Measurements from ENCODE around the gene CHCHD3. TPM values are rescaled to one million over a fixed set of nuclear protein-coding genes. Genes with fewer than 3 reads are reported as not detected.

Gene CHCHD3
- total and polyA plus RNA-seq, 4 donors = 25.5 to 37.8 (median 31.8) TPM

DNA sequence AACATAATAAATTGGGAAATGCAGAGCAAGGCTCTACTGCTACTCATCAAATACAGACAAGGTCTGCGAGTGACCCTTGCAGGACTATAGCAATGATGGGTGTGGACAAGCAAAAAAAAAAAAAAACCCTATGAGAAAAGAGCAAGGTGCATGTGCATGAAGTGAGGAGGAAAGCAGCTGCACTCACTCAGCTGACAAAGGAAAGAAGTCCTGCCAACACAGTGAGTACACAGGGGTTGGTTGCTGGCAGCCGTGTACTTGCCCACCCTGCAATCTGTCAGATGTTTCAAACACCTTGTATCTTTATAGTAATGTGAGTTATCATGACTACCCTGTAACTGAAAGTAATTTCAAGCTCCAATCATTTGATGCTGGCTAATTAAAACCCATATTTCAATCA is 20.5 kb downstream of the CHCHD3 start:
- DNase-seq (ENCODE audit: low spot score) = no peak
- 89% methylated on average over 2 of the region's 2 CpGs for WGBS
- no peak overlapping the region for H3K9ac ChIP-seq (ENCODE audit: low read depth in 1 of 2, low read length in 2 of 2)
- no peak overlapping the region for H3K27ac ChIP-seq (ENCODE audit: low read depth in 1 of 2, low read length in 2 of 2)
- H3K4me1 ChIP-seq (ENCODE audit: control insufficient read depth in 4 of 4, insufficient read depth in 4 of 4, low read length in 3 of 4) = peaks cover 4 to 21% (median 16%) of the 10 kb centered on the region in 4 donors
- H3K9me3 ChIP-seq (ENCODE audit: control insufficient read depth in 4 of 4, low read length in 3 of 4) = no peaks in the 10 kb centered on the region
- no peaks in the 10 kb centered on the region for H3K27me3 ChIP-seq (ENCODE audit: control insufficient read depth in 4 of 4, insufficient read depth in 4 of 4, low read length in 3 of 4)
- H3K36me3 ChIP-seq (ENCODE audit: control insufficient read depth in 4 of 4, insufficient read depth in 3 of 4, low read depth in 1 of 4, low read length in 3 of 4) = no peaks in the 10 kb centered on the region
- TF ChIP-seq HNF4A (conservative IDR thresholded peaks at IDR 0.05) (no peak), FOXA1 (IDR thresholded peaks at IDR 0.05) (no peak), TAF1 (conservative IDR thresholded peaks at IDR 0.05) (no peak), YY1 (IDR thresholded peaks at IDR 0.05) (no peak), NR2F2 (IDR thresholded peaks at IDR 0.05) (no peak), RXRA (IDR thresholded peaks at IDR 0.05) (no peak), GABPA (IDR thresholded peaks at IDR 0.05 in 1 of 2, conservative IDR thresholded peaks at IDR 0.05 in 1 of 2) (no peak), HNF4G (IDR thresholded peaks at IDR 0.05) (no peak), EGR1 (IDR thresholded peaks at IDR 0.05; ENCODE audit: low read depth in 2 of 2) (no peak), JUND (IDR thresholded peaks at IDR 0.05) (no peak), RAD21 (IDR thresholded peaks at IDR 0.05) (no peak), FOXA2 (IDR thresholded peaks at IDR 0.05) (no peak), SP1 (IDR thresholded peaks at IDR 0.05) (no peak)
- TF ChIP-seq, protein P1, sequence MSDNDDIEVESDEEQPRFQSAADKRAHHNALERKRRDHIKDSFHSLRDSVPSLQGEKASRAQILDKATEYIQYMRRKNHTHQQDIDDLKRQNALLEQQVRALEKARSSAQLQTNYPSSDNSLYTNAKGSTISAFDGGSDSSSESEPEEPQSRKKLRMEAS (IDR thresholded peaks at IDR 0.05) = no peak
- TF ChIP-seq, protein P2, sequence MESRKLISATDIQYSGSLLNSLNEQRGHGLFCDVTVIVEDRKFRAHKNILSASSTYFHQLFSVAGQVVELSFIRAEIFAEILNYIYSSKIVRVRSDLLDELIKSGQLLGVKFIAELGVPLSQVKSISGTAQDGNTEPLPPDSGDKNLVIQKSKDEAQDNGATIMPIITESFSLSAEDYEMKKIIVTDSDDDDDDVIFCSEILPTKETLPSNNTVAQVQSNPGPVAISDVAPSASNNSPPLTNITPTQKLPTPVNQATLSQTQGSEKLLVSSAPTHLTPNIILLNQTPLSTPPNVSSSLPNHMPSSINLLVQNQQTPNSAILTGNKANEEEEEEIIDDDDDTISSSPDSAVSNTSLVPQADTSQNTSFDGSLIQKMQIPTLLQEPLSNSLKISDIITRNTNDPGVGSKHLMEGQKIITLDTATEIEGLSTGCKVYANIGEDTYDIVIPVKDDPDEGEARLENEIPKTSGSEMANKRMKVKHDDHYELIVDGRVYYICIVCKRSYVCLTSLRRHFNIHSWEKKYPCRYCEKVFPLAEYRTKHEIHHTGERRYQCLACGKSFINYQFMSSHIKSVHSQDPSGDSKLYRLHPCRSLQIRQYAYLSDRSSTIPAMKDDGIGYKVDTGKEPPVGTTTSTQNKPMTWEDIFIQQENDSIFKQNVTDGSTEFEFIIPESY (IDR thresholded peaks at IDR 0.05) = no peak
- TF ChIP-seq, protein P3, sequence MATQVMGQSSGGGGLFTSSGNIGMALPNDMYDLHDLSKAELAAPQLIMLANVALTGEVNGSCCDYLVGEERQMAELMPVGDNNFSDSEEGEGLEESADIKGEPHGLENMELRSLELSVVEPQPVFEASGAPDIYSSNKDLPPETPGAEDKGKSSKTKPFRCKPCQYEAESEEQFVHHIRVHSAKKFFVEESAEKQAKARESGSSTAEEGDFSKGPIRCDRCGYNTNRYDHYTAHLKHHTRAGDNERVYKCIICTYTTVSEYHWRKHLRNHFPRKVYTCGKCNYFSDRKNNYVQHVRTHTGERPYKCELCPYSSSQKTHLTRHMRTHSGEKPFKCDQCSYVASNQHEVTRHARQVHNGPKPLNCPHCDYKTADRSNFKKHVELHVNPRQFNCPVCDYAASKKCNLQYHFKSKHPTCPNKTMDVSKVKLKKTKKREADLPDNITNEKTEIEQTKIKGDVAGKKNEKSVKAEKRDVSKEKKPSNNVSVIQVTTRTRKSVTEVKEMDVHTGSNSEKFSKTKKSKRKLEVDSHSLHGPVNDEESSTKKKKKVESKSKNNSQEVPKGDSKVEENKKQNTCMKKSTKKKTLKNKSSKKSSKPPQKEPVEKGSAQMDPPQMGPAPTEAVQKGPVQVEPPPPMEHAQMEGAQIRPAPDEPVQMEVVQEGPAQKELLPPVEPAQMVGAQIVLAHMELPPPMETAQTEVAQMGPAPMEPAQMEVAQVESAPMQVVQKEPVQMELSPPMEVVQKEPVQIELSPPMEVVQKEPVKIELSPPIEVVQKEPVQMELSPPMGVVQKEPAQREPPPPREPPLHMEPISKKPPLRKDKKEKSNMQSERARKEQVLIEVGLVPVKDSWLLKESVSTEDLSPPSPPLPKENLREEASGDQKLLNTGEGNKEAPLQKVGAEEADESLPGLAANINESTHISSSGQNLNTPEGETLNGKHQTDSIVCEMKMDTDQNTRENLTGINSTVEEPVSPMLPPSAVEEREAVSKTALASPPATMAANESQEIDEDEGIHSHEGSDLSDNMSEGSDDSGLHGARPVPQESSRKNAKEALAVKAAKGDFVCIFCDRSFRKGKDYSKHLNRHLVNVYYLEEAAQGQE (IDR thresholded peaks at IDR 0.05) = no peak
- TF ChIP-seq, protein P4, sequence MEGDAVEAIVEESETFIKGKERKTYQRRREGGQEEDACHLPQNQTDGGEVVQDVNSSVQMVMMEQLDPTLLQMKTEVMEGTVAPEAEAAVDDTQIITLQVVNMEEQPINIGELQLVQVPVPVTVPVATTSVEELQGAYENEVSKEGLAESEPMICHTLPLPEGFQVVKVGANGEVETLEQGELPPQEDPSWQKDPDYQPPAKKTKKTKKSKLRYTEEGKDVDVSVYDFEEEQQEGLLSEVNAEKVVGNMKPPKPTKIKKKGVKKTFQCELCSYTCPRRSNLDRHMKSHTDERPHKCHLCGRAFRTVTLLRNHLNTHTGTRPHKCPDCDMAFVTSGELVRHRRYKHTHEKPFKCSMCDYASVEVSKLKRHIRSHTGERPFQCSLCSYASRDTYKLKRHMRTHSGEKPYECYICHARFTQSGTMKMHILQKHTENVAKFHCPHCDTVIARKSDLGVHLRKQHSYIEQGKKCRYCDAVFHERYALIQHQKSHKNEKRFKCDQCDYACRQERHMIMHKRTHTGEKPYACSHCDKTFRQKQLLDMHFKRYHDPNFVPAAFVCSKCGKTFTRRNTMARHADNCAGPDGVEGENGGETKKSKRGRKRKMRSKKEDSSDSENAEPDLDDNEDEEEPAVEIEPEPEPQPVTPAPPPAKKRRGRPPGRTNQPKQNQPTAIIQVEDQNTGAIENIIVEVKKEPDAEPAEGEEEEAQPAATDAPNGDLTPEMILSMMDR (IDR thresholded peaks at IDR 0.05; ENCODE audit: low read depth, low read length, missing input control) = no peak
- TF ChIP-seq, protein P5, sequence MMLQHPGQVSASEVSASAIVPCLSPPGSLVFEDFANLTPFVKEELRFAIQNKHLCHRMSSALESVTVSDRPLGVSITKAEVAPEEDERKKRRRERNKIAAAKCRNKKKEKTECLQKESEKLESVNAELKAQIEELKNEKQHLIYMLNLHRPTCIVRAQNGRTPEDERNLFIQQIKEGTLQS (IDR thresholded peaks at IDR 0.05) = no peak
- no peak overlapping the region for H3K4me3 ChIP-seq (ENCODE audit: low read depth in 1 of 3, low read length in 3 of 3)

Measured in liver (tissue), 9 donors.